HepG2 (cell line): Measurements from ENCODE around the gene CTDNEP1. TPM values are rescaled to one million over a fixed set of nuclear protein-coding genes. Genes with fewer than 3 reads are reported as not detected.

ENCODE experiments used
- ATF1 ChIP-seq: IDR thresholded peaks from 2 replicates; pipeline ENCODE4 v1.6.1; 2016; ENCODE audit warnings: mild to moderate bottlenecking, control low read depth
- CBFB ChIP-seq: sonication (generic); formaldehyde crosslinking; IDR thresholded peaks from 2 replicates; pipeline ENCODE4 v1.4.0; 2020; ENCODE audit warnings: missing genetic modification reagents
- CBX1 ChIP-seq: IDR thresholded peaks from one replicate; pipeline ENCODE4 v1.6.1; 2016; ENCODE audit warnings: antibody characterized with exemption, low read depth
- CREB1 ChIP-seq, 2 experiments: fragments of 450-650 bp in 1 of 2; IDR thresholded peaks; 2 replicates each; pipeline ENCODE4 v1.6.1; 2016 to 2017; ENCODE audit warnings: control low read depth in 1 of 2, mild to moderate bottlenecking in 1 of 2, missing compliant biosample characterization in 1 of 2, missing genetic modification characterization in 1 of 2
- ERF ChIP-seq: IDR thresholded peaks from 2 replicates; pipeline ENCODE4 v1.6.1; 2018; ENCODE audit warnings: missing biosample characterization, missing genetic modification reagents
- GATAD1 ChIP-seq: IDR thresholded peaks from 2 replicates; pipeline ENCODE4 v1.6.1; 2016; ENCODE audit warnings: missing genetic modification reagents, missing compliant biosample characterization
- HOXA9 ChIP-seq: sonication (generic); formaldehyde crosslinking; IDR thresholded peaks from 2 replicates; pipeline ENCODE4 v1.8.1; 2022; ENCODE audit warnings: missing genetic modification reagents, mild to moderate bottlenecking, moderate library complexity, borderline replicate concordance
- KLF6 ChIP-seq: IDR thresholded peaks from 2 replicates; pipeline ENCODE4 v1.8.0; 2016; ENCODE audit warnings: missing biosample characterization, missing genetic modification reagents
- KMT2B ChIP-seq: IDR thresholded peaks from 2 replicates; pipeline ENCODE4 v1.6.1; 2016; ENCODE audit warnings: missing genetic modification reagents, missing compliant biosample characterization
- MIXL1 ChIP-seq: IDR thresholded peaks from 2 replicates; pipeline ENCODE4 v1.6.1; 2016
- NFIB ChIP-seq: sonication (generic); formaldehyde crosslinking; IDR thresholded peaks from 2 replicates; pipeline ENCODE4 v1.9.0; 2021; ENCODE audit warnings: missing genetic modification reagents, mild to moderate bottlenecking, borderline replicate concordance
- NFKBIZ ChIP-seq: IDR thresholded peaks from 2 replicates; pipeline ENCODE4 v1.6.1; 2018; ENCODE audit warnings: missing genetic modification reagents, missing compliant biosample characterization
- NONO ChIP-seq, 2 experiments: fragments of 450-650 bp in 1 of 2; sonication (generic) in 1 of 2; formaldehyde crosslinking in 1 of 2; IDR thresholded peaks in 1 of 2; conservative IDR thresholded peaks in 1 of 2; 2 replicates each; pipeline versions ENCODE4 v1.6.1 to v1.8.0; 2017 to 2022; ENCODE audit warnings: mild to moderate bottlenecking in 1 of 2, missing genetic modification reagents in 1 of 2, moderate library complexity in 1 of 2
- PHF21A ChIP-seq: sonication (generic); formaldehyde crosslinking; IDR thresholded peaks from 2 replicates; pipeline ENCODE4 v1.5.0; 2020; ENCODE audit warnings: mild to moderate bottlenecking, missing genetic modification reagents
- POLR2A ChIP-seq, 2 experiments: IDR thresholded peaks; 2 replicates each; pipeline ENCODE4 v1.6.1; 2011; ENCODE audit warnings: low read depth in 2 of 2, low read length in 2 of 2, mild to moderate bottlenecking in 1 of 2, moderate library complexity in 1 of 2; ENCODE audit not compliant: insufficient read depth in 1 of 2
- POLR2G ChIP-seq: fragments of 200-400 bp; formaldehyde crosslinking; IDR thresholded peaks from 2 replicates; pipeline ENCODE4 v1.6.1; 2018; ENCODE audit warnings: mild to moderate bottlenecking, low read depth, low read length, moderate library complexity
- RFXANK ChIP-seq: IDR thresholded peaks from 2 replicates; pipeline ENCODE4 v1.6.1; 2016
- SATB2 ChIP-seq: sonication (generic); formaldehyde crosslinking; IDR thresholded peaks from 2 replicates; pipeline ENCODE4 v1.5.0; 2020; ENCODE audit warnings: missing genetic modification reagents
- SOX13 ChIP-seq, 3 experiments: fragments of 450-650 bp in 1 of 3; sonication (generic) in 1 of 3; formaldehyde crosslinking in 1 of 3; IDR thresholded peaks in 2 of 3; conservative IDR thresholded peaks in 1 of 3; 2 replicates each; pipeline versions ENCODE4 v1.5.0 to v1.6.1; 2016 to 2020; ENCODE audit warnings: antibody characterized with exemption in 1 of 3, mild to moderate bottlenecking in 1 of 3, missing compliant biosample characterization in 1 of 3, missing genetic modification reagents in 1 of 3, moderate library complexity in 1 of 3
- SP4 ChIP-seq: sonication (generic); formaldehyde crosslinking; IDR thresholded peaks from 2 replicates; pipeline ENCODE4 v1.8.1; 2023; ENCODE audit warnings: mild to moderate bottlenecking, missing genetic modification reagents
- ZFX ChIP-seq: sonication (generic); formaldehyde crosslinking; IDR thresholded peaks from 2 replicates; pipeline ENCODE4 v1.4.0; 2020; ENCODE audit warnings: mild to moderate bottlenecking, low read depth, missing genetic modification reagents, moderate library complexity
- ZNF160 ChIP-seq: sonication (generic); formaldehyde crosslinking; IDR thresholded peaks from 2 replicates; pipeline ENCODE4 v1.8.0; 2022; ENCODE audit warnings: mild to moderate bottlenecking, inconsistent platforms, missing genetic modification reagents
- ZNF224 ChIP-seq: sonication (generic); formaldehyde crosslinking; IDR thresholded peaks from 2 replicates; pipeline ENCODE4 v1.5.0; 2020; ENCODE audit warnings: mild to moderate bottlenecking, missing genetic modification reagents
- ZNF468 ChIP-seq: sonication (generic); formaldehyde crosslinking; IDR thresholded peaks from 2 replicates; pipeline ENCODE4 v1.8.0; 2022; ENCODE audit warnings: mild to moderate bottlenecking, moderate library complexity, missing genetic modification reagents
- ZNF724P ChIP-seq: sonication (generic); formaldehyde crosslinking; IDR thresholded peaks from 2 replicates; pipeline ENCODE4 v1.8.0; 2022; ENCODE audit warnings: missing genetic modification reagents, borderline replicate concordance
- ZNF788 ChIP-seq: sonication (generic); formaldehyde crosslinking; IDR thresholded peaks from 2 replicates; pipeline ENCODE4 v1.5.0; 2020; ENCODE audit warnings: mild to moderate bottlenecking, missing genetic modification reagents, borderline replicate concordance
- ZNF792 ChIP-seq: IDR thresholded peaks from 2 replicates; pipeline ENCODE4 v1.6.1; 2016
- polyA plus RNA-seq, 8 experiments: library from polyadenylated mRNA; depleted of rRNA in 3 of 8; stranded (reverse) in 7 of 8; unstranded in 1 of 8; fragments of >200 nt; fragmentation: Illumina TruSeq in 4 of 8; extraction: Trizol in 4 of 8; gene quantifications; 2 replicates each; pipeline versions ENCODE4 v1.2.1 to v1.2.3, GENCODE V29; 2011 to 2016; ENCODE audit warnings: low read depth in 4 of 8, missing spikeins in 1 of 8, mixed read lengths in 1 of 8; ENCODE audit not compliant: insufficient read depth in 1 of 8
- total RNA-seq, 5 experiments: library from RNA; depleted of rRNA; stranded (reverse); fragments of >200 nt; fragmentation: Illumina TruSeq; extraction: Trizol; gene quantifications; 2 replicates each; pipeline ENCODE4 v1.2.3, GENCODE V29; 2016; ENCODE audit warnings: low read depth in 1 of 5
- TF ChIP-seq, protein P1 (sequence below): IDR thresholded peaks from 2 replicates; pipeline ENCODE4 v1.6.1; 2016; ENCODE audit warnings: missing compliant biosample characterization, missing genetic modification reagents, borderline replicate concordance
- TF ChIP-seq, protein P2 (sequence below): sonication (generic); formaldehyde crosslinking; IDR thresholded peaks from 2 replicates; pipeline ENCODE4 v1.4.0; 2020; ENCODE audit warnings: missing genetic modification reagents

The CTDNEP1 gene
- total and polyA plus RNA-seq, 2 of the 13 experiments (the other 11 are each of a cell fraction or from before 2014, with no cell fraction given): 19.8 to 118 TPM

DNA sequence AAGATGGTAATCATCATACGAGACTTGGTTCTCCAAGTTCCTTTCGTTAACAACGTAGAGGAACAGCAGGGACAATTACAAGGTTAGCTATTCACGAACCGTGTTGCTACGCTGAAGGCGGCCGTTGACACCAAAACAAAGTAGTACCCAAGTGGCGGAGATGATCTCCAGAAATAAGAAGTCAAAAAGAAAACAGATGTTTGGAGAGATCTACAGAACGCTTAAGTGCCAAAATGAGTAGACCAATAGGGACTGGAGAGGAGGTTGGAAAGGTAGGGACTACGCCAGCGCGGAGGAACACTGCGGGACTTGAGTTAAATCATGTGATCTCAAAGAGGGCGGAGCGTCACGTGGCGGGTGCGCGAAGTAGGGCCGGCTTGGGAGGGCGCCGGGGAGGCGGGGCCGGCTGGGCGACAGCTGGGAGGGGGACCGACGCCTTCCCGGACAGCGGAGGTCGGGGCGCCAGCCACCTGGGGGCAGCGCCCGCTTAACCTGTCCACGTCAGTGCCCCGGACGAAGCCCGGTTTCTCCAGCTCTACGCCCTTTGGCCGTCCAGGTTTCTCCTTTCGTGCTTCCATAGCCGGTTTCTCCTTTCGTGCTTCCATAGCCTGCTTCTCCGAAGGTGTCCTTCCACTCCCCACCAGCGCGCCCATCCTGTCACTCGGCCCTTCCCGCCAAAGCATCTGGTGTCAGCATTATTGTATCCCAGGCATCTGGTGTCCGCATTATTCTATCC is 8.6 kb downstream of the CTDNEP1 start (continued):
- TF ChIP-seq SATB2 (CRISPR knock-in tag) (no peak), ZNF224 (CRISPR knock-in tag) (0 out of 2 replicates have a peak, but pooled peaks have one; percentile 73), CBFB (peak; percentile 76), SOX13 (IDR thresholded peaks at IDR 0.05) (no peak; the same call in 1 of the 2 replicates), SOX13 (CRISPR knock-in tag; conservative IDR thresholded peaks at IDR 0.05 in 1 of 2, IDR thresholded peaks at IDR 0.05 in 1 of 2) (peak in 1 of 2 experiments; percentile 69; a peak in 2 of 4 replicates), HOXA9 (CRISPR knock-in tag) (peak; percentile 69; the same call in 1 of the 2 replicates), NFKBIZ (CRISPR knock-in tag) (no peak), ZNF468 (no peak), KLF6 (CRISPR knock-in tag) (0 out of 2 replicates have a peak, but pooled peaks have one; percentile 28), MIXL1 (peak; percentile 82; the same call in 1 of the 2 replicates), PHF21A (CRISPR knock-in tag) (0 out of 2 replicates have a peak, but pooled peaks have one; percentile 26), POLR2G (peak; percentile 83), ZNF160 (CRISPR knock-in tag) (peak; percentile 56; the same call in 1 of the 2 replicates), ZNF792 (0 out of 2 replicates have a peak, but pooled peaks have one; percentile 54), CREB1 (IDR thresholded peaks at IDR 0.05) (peak; percentile 81), CREB1 (CRISPR knock-in tag; IDR thresholded peaks at IDR 0.05) (peak; percentile 72), POLR2A (IDR thresholded peaks at IDR 0.05; ENCODE audit: insufficient read depth in 1 of 2, low read depth in 2 of 2, low read length in 2 of 2) (peak; percentile 22 to 66; a peak in 3 of 4 replicates), NONO (IDR thresholded peaks at IDR 0.05) (no peak), NONO (CRISPR knock-in tag; conservative IDR thresholded peaks at IDR 0.05) (peak; percentile 69; the same call in 1 of the 2 replicates), ZNF788 (CRISPR knock-in tag) (peak; percentile 66; the same call in 1 of the 2 replicates), CBX1 (peak; percentile 76), SP4 (CRISPR knock-in tag) (peak; percentile 85), ZNF724P (CRISPR knock-in tag) (no peak), GATAD1 (CRISPR knock-in tag) (peak; percentile 91), ATF1 (CRISPR knock-in tag) (peak; percentile 77), RFXANK (CRISPR knock-in tag) (peak; percentile 50; the same call in 1 of the 2 replicates), NFIB (CRISPR knock-in tag) (0 out of 2 replicates have a peak, but pooled peaks have one; percentile 33), KMT2B (CRISPR knock-in tag) (peak; percentile 50; the same call in 1 of the 2 replicates), ZFX (CRISPR knock-in tag) (0 out of 2 replicates have a peak, but pooled peaks have one; percentile 9), ERF (peak; percentile 60)
- TF ChIP-seq, protein P1, sequence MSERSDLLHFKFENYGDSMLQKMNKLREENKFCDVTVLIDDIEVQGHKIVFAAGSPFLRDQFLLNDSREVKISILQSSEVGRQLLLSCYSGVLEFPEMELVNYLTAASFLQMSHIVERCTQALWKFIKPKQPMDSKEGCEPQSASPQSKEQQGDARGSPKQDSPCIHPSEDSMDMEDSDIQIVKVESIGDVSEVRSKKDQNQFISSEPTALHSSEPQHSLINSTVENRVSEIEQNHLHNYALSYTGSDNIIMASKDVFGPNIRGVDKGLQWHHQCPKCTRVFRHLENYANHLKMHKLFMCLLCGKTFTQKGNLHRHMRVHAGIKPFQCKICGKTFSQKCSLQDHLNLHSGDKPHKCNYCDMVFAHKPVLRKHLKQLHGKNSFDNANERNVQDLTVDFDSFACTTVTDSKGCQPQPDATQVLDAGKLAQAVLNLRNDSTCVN (CRISPR knock-in tag): peak; percentile 76; the same call in 1 of the 2 replicates
- TF ChIP-seq, protein P2, sequence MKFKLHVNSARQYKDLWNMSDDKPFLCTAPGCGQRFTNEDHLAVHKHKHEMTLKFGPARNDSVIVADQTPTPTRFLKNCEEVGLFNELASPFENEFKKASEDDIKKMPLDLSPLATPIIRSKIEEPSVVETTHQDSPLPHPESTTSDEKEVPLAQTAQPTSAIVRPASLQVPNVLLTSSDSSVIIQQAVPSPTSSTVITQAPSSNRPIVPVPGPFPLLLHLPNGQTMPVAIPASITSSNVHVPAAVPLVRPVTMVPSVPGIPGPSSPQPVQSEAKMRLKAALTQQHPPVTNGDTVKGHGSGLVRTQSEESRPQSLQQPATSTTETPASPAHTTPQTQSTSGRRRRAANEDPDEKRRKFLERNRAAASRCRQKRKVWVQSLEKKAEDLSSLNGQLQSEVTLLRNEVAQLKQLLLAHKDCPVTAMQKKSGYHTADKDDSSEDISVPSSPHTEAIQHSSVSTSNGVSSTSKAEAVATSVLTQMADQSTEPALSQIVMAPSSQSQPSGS (CRISPR knock-in tag): peak; percentile 57; the same call in 1 of the 2 replicates
